Lower leg skin (tissue), 3 donors: ENCODE results near the gene TFF2.

ENCODE experiments used
- POLR2A ChIP-seq, 2 donors: fragments of 450-650 bp; IDR thresholded peaks; one replicate each; pipeline ENCODE4 v1.6.1; 2016 to 2017; ENCODE audit warnings: antibody characterized with exemption in 2 of 2, mild to moderate bottlenecking in 1 of 2, moderate library complexity in 1 of 2
- TF ChIP-seq, protein P1 (sequence below), 3 donors: fragments of 450-650 bp; IDR thresholded peaks; one replicate each; pipeline ENCODE4 v1.5.1; 2016; ENCODE audit warnings: antibody characterized with exemption in 3 of 3, mild to moderate bottlenecking in 3 of 3, moderate library complexity in 2 of 3

- no peak for TF ChIP-seq POLR2A (IDR thresholded peaks at IDR 0.05)
- TF ChIP-seq, protein P1, sequence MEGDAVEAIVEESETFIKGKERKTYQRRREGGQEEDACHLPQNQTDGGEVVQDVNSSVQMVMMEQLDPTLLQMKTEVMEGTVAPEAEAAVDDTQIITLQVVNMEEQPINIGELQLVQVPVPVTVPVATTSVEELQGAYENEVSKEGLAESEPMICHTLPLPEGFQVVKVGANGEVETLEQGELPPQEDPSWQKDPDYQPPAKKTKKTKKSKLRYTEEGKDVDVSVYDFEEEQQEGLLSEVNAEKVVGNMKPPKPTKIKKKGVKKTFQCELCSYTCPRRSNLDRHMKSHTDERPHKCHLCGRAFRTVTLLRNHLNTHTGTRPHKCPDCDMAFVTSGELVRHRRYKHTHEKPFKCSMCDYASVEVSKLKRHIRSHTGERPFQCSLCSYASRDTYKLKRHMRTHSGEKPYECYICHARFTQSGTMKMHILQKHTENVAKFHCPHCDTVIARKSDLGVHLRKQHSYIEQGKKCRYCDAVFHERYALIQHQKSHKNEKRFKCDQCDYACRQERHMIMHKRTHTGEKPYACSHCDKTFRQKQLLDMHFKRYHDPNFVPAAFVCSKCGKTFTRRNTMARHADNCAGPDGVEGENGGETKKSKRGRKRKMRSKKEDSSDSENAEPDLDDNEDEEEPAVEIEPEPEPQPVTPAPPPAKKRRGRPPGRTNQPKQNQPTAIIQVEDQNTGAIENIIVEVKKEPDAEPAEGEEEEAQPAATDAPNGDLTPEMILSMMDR (IDR thresholded peaks at IDR 0.05), result no peak
Measured at GRCh38 chr21:42306366-42307035, 44.3 kb downstream of the TFF2 start.
